GM12878 (cell line): ENCODE results near the gene CEBPE. TPM values are rescaled to one million over a fixed set of nuclear protein-coding genes. Genes with fewer than 3 reads are reported as not detected.

Experiments used
- ATAC-seq: fragments of 200-7000 bp; cut with Tn5 transposase; 3 replicates; pipeline ENCODE4 v1.9.1; 2020; ENCODE audit warnings: mild to moderate bottlenecking, moderate library complexity
- BruUV-seq: library from RNA; stranded (reverse); fragments of 400-500 nt; replicated peaks from 2 replicates; lab custom pipeline; 2021; lab: Mats Ljungman, UMichigan
- CTCF ChIA-PET: fragments of 300-600 bp; sonication (Branson Sonifier 250); formaldehyde crosslinking; extraction: SDS; loops from one replicate; lab custom pipeline; 2021; ENCODE audit warnings: inconsistent platforms; lab: Yijun Ruan, JAX
- POLR2A ChIA-PET: fragments of 350-600 bp; formaldehyde crosslinking; extraction: SDS; loops from one replicate; lab custom pipeline; 2021; ENCODE audit warnings: inconsistent platforms; lab: Charles Lee
- RAD21 ChIA-PET: fragments of 300-600 bp; sonication (Branson Sonifier 250); formaldehyde crosslinking; loops from one replicate; lab custom pipeline; 2023; ENCODE audit warnings: antibody characterized with exemption; ENCODE audit not compliant: unreplicated experiment; lab: Charles Lee
- SMC1A ChIA-PET: fragments of 300-600 bp; sonication (Branson Sonifier 250); formaldehyde crosslinking; loops from one replicate; lab custom pipeline; 2023; ENCODE audit not compliant: unreplicated experiment, uncharacterized antibody; lab: Charles Lee
- DNase-seq: peaks from one replicate; pipeline ENCODE4 v3.0.0-alpha.2; 2011; ENCODE audit warnings: low read depth, low spot score
- FAIRE-seq: peaks from 3 replicates; lab custom pipeline; 2011; peaks lifted over from hg19 to GRCh38; lab: Jason Lieb, UNC
- H2AFZ ChIP-seq: 2 replicates; pipeline ENCODE4 v1.6.0; 2011; ENCODE audit warnings: low read depth, low read length, control low read depth; ENCODE audit not compliant: control insufficient read depth
- H3K27ac ChIP-seq: 2 replicates; pipeline ENCODE4 v1.5.1; 2011; ENCODE audit warnings: control low read depth; ENCODE audit not compliant: control insufficient read depth, insufficient read depth
- H3K27me3 ChIP-seq, 2 experiments: replicated peaks in 1 of 2; 2 replicates each; pipeline versions ENCODE4 v1.6.0 to v1.6.1; 2011; ENCODE audit warnings: low read length in 1 of 2; ENCODE audit not compliant: control insufficient read depth in 2 of 2, insufficient read depth in 2 of 2
- H3K36me3 ChIP-seq, 2 experiments: 2 replicates each; pipeline ENCODE4 v1.5.1; 2011; ENCODE audit warnings: low read length in 1 of 2; ENCODE audit not compliant: control insufficient read depth in 2 of 2, insufficient read depth in 2 of 2
- H3K4me1 ChIP-seq: 2 replicates; pipeline ENCODE4 v1.6.1; 2011; ENCODE audit warnings: mild to moderate bottlenecking, low read length, moderate library complexity, mixed read lengths; ENCODE audit not compliant: control insufficient read depth, insufficient read depth
- H3K4me2 ChIP-seq: 2 replicates; pipeline ENCODE4 v1.6.0; 2011; ENCODE audit warnings: control low read depth; ENCODE audit not compliant: control insufficient read depth, insufficient read depth
- H3K4me3 ChIP-seq: fragments of 200-600 bp; sonication (generic); 2 replicates; pipeline ENCODE4 v1.5.1; 2016
- H3K79me2 ChIP-seq: 2 replicates; pipeline ENCODE4 v1.6.0; 2011; ENCODE audit warnings: low read length; ENCODE audit not compliant: control insufficient read depth, insufficient read depth
- H3K9ac ChIP-seq: 2 replicates; pipeline ENCODE4 v1.8.0; 2011; ENCODE audit warnings: low read length, control low read depth, mixed read lengths; ENCODE audit not compliant: control insufficient read depth, insufficient read depth
- H3K9me3 ChIP-seq: replicated peaks from 3 replicates; pipeline ENCODE4 v1.5.1; 2011; ENCODE audit warnings: mild to moderate bottlenecking, low read length; ENCODE audit not compliant: control insufficient read depth, insufficient read depth
- H4K20me1 ChIP-seq: 2 replicates; pipeline ENCODE4 v1.6.0; 2011; ENCODE audit not compliant: control insufficient read depth, insufficient read depth
- ATF7 ChIP-seq: fragments of 450-650 bp; IDR thresholded peaks from 2 replicates; pipeline ENCODE4 v1.6.1; 2016; ENCODE audit warnings: low read depth, mild to moderate bottlenecking
- ETV6 ChIP-seq, 2 experiments: fragments of 450-650 bp in 1 of 2; IDR thresholded peaks in 1 of 2; conservative IDR thresholded peaks in 1 of 2; 2 replicates each; pipeline ENCODE4 v1.6.1; 2014; ENCODE audit warnings: antibody characterized with exemption in 1 of 2, borderline replicate concordance in 1 of 2, low read depth in 1 of 2, mild to moderate bottlenecking in 1 of 2, moderate library complexity in 1 of 2
- FOS ChIP-seq: IDR thresholded peaks from 3 replicates; pipeline ENCODE4 v1.6.1; 2011; ENCODE audit warnings: borderline replicate concordance; ENCODE audit not compliant: insufficient read length; ENCODE audit errors: extremely low read depth
- FOXK2 ChIP-seq: fragments of 450-650 bp; IDR thresholded peaks from 2 replicates; pipeline ENCODE4 v1.6.1; 2017; ENCODE audit warnings: mild to moderate bottlenecking, moderate library complexity
- GATAD2B ChIP-seq: fragments of 450-650 bp; conservative IDR thresholded peaks from 2 replicates; pipeline ENCODE4 v1.6.1; 2017; ENCODE audit warnings: low read depth, mild to moderate bottlenecking, moderate library complexity
- MEF2A ChIP-seq: IDR thresholded peaks from 2 replicates; pipeline ENCODE4 v1.6.1; 2011; ENCODE audit warnings: low read depth, mild to moderate bottlenecking, low read length, moderate library complexity; ENCODE audit not compliant: insufficient read depth
- MEF2B ChIP-seq: fragments of 450-650 bp; IDR thresholded peaks from 2 replicates; pipeline ENCODE4 v1.6.1; 2018; ENCODE audit warnings: mild to moderate bottlenecking, moderate library complexity; ENCODE audit not compliant: partially characterized antibody, poor library complexity, severe bottlenecking
- NFIC ChIP-seq: IDR thresholded peaks from 2 replicates; pipeline ENCODE4 v1.6.1; 2012; ENCODE audit warnings: low read depth, mild to moderate bottlenecking, inconsistent platforms, low read length, moderate library complexity
- NR2F1 ChIP-seq: fragments of 450-650 bp; conservative IDR thresholded peaks from 2 replicates; pipeline ENCODE4 v1.6.1; 2017; ENCODE audit warnings: mild to moderate bottlenecking
- POLR2AphosphoS5 ChIP-seq: IDR thresholded peaks from 2 replicates; pipeline ENCODE4 v1.6.1; 2011; ENCODE audit warnings: mild to moderate bottlenecking, low read length, inconsistent platforms
- SUPT20H ChIP-seq: IDR thresholded peaks from 2 replicates; pipeline ENCODE4 v1.6.1; 2011; ENCODE audit warnings: low read depth, mild to moderate bottlenecking, low read length, moderate library complexity, borderline replicate concordance; ENCODE audit not compliant: control insufficient read depth
- WGBS: methylation state at CpG from one replicate; pipeline ENCODE4 v1.1.6; 2016; ENCODE audit warnings: low lambda C conversion rate; ENCODE audit not compliant: insufficient replicate concordance, insufficient coverage; ENCODE audit errors: missing lambda C conversion rate; 5-methylcytosine and 5-hydroxymethylcytosine counted together
- in situ Hi-C: fragments of 300-500 bp; cut with MboI; formaldehyde crosslinking; loops from 9 replicates; pipeline ENCODE4 v1.14.3; 2018; ENCODE audit warnings: mixed read lengths
- intact Hi-C: fragments of 100-400 bp; cut with micrococcal nuclease; formaldehyde crosslinking; loops from one replicate; pipeline ENCODE4 v1.14.2; 2022; ENCODE audit not compliant: unreplicated experiment
- polyA plus RNA-seq, 11 experiments: library from polyadenylated mRNA; depleted of rRNA in 4 of 11; unstranded in 6 of 11; stranded (reverse) in 5 of 11; fragments of >200 nt; fragmentation: Nextera tagmentation in 4 of 11; fragmentation: Illumina TruSeq in 1 of 11; extraction: Ambion mirVana in 4 of 11; extraction: Trizol in 1 of 11; gene quantifications; 1 replicate in 1 of 11; 2 replicates in 10 of 11; pipeline versions ENCODE4 v1.2.1 to v1.2.3, GENCODE V29; 2011 to 2016; ENCODE audit warnings: inconsistent platforms in 2 of 11, missing spikeins in 2 of 11, low read depth in 1 of 11
- total RNA-seq, 4 experiments: library from RNA; depleted of rRNA in 3 of 4; stranded (reverse); fragments of >200 nt in 3 of 4; fragmentation: Illumina TruSeq in 1 of 4; extraction: Trizol in 1 of 4; gene quantifications; 2 replicates each; pipeline versions ENCODE4 v1.2.1 to v1.2.3, GENCODE V29; 2013 to 2021
- TF ChIP-seq, protein P1 (sequence below): fragments of 450-650 bp; IDR thresholded peaks from 2 replicates; pipeline ENCODE4 v1.6.1; 2018; ENCODE audit warnings: borderline replicate concordance, mild to moderate bottlenecking; ENCODE audit not compliant: partially characterized antibody
- TF ChIP-seq, protein P2 (sequence below): IDR thresholded peaks from 2 replicates; pipeline ENCODE4 v1.6.1; 2012; ENCODE audit warnings: improper control_type of control experiment, low read depth, low read length; ENCODE audit not compliant: insufficient replicate concordance
- TF ChIP-seq, protein P3 (sequence below): IDR thresholded peaks from 2 replicates; pipeline ENCODE4 v1.6.1; 2012; ENCODE audit warnings: low read depth, low read length, improper control_type of control experiment

CEBPE gene
- total and polyA plus RNA-seq, 10 of the 15 experiments (the other 5 are each of a cell fraction or from before 2014, with no cell fraction given): 0.09 to 0.45 (median 0.24) TPM; not detected in 7

GRCh38 chr14:23069413-23069806 lies 49.6 kb downstream of the CEBPE start:
- ChIA-PET RAD21 (interaction anchor here (1.0 to 1.9 kb wide), 18 partner anchors 11 to 470 kb away, joined by 3 to 27 read pairs (median 5); partner anchors contain the start of genes ACIN1, C14orf119 and HAUS4), CTCF (interaction anchor here (0.6 to 4.2 kb wide), 63 partner anchors 10 to 509 kb away, joined by 3 to 80 read pairs (median 7); partner anchors contain the start of genes ACIN1, AJUBA, C14orf119 and CDH24), SMC1A (interaction anchor here (0.6 to 2.3 kb wide), 26 partner anchors 8 to 1629 kb away, joined by 3 to 23 read pairs (median 6); partner anchors contain the start of genes ACIN1, C14orf119, CDH24 and CEBPE), POLR2A (interaction anchor here (0.6 to 1.8 kb wide), 5 partner anchors 8 to 140 kb away, joined by 4 to 9 read pairs (median 5); partner anchors contain the start of genes ACIN1, C14orf119 and PRMT5)
- no peak overlapping the region for H3K4me3 ChIP-seq
- H4K20me1 ChIP-seq: peaks cover 9% of the 10 kb centered on the region; the same call in 1 of the 2 replicates
- BruUV-seq: no TSS peak
- no peak overlapping the region for H3K9ac ChIP-seq
- H3K36me3 ChIP-seq: peaks cover 14 to 27% of the 10 kb centered on the region in 2 experiments
- DNase-seq (no peak), FAIRE-seq (no peak), ATAC-seq (peak; percentile 2; the same call in 2 of the 3 replicates)
- in situ Hi-C loops: no loop called here
- H3K27me3 ChIP-seq: no peaks in the 10 kb centered on the region
- no peak overlapping the region for H3K27ac ChIP-seq
- intact Hi-C loops: loop anchor here (2.0 kb wide), 1 partner anchor 117 kb away; no protein-coding TSS in a partner anchor
- no peak overlapping the region for H3K4me2 ChIP-seq
- peaks cover 36% of the 10 kb centered on the region for H3K79me2 ChIP-seq
- H3K4me1 ChIP-seq: peaks cover 11% of the 10 kb centered on the region; the same call in 1 of the 2 replicates
- H2AFZ ChIP-seq: no peak overlapping the region
- H3K9me3 ChIP-seq: no peaks in the 10 kb centered on the region
- WGBS: 37% methylated on average over 4 of the region's 4 CpGs
- TF ChIP-seq GATAD2B: no peak
- no peak for TF ChIP-seq FOS
- TF ChIP-seq MEF2A: no peak
- no peak for TF ChIP-seq NFIC
- TF ChIP-seq POLR2AphosphoS5: no peak
- TF ChIP-seq ATF7: no peak
- TF ChIP-seq, protein P1, sequence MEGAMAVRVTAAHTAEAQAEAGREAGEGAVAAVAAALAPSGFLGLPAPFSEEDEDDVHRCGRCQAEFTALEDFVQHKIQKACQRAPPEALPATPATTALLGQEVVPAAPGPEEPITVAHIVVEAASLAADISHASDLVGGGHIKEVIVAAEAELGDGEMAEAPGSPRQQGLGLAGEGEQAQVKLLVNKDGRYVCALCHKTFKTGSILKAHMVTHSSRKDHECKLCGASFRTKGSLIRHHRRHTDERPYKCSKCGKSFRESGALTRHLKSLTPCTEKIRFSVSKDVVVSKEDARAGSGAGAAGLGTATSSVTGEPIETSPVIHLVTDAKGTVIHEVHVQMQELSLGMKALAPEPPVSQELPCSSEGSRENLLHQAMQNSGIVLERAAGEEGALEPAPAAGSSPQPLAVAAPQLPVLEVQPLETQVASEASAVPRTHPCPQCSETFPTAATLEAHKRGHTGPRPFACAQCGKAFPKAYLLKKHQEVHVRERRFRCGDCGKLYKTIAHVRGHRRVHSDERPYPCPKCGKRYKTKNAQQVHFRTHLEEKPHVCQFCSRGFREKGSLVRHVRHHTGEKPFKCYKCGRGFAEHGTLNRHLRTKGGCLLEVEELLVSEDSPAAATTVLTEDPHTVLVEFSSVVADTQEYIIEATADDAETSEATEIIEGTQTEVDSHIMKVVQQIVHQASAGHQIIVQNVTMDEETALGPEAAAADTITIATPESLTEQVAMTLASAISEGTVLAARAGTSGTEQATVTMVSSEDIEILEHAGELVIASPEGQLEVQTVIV: no peak
- no peak for TF ChIP-seq NR2F1
- no peak for TF ChIP-seq ETV6 (conservative IDR thresholded peaks at IDR 0.05 in 1 of 2, IDR thresholded peaks at IDR 0.05 in 1 of 2; ENCODE audit: borderline replicate concordance in 1 of 2, low read depth in 1 of 2)
- no peak for TF ChIP-seq MEF2B
- TF ChIP-seq, protein P2, sequence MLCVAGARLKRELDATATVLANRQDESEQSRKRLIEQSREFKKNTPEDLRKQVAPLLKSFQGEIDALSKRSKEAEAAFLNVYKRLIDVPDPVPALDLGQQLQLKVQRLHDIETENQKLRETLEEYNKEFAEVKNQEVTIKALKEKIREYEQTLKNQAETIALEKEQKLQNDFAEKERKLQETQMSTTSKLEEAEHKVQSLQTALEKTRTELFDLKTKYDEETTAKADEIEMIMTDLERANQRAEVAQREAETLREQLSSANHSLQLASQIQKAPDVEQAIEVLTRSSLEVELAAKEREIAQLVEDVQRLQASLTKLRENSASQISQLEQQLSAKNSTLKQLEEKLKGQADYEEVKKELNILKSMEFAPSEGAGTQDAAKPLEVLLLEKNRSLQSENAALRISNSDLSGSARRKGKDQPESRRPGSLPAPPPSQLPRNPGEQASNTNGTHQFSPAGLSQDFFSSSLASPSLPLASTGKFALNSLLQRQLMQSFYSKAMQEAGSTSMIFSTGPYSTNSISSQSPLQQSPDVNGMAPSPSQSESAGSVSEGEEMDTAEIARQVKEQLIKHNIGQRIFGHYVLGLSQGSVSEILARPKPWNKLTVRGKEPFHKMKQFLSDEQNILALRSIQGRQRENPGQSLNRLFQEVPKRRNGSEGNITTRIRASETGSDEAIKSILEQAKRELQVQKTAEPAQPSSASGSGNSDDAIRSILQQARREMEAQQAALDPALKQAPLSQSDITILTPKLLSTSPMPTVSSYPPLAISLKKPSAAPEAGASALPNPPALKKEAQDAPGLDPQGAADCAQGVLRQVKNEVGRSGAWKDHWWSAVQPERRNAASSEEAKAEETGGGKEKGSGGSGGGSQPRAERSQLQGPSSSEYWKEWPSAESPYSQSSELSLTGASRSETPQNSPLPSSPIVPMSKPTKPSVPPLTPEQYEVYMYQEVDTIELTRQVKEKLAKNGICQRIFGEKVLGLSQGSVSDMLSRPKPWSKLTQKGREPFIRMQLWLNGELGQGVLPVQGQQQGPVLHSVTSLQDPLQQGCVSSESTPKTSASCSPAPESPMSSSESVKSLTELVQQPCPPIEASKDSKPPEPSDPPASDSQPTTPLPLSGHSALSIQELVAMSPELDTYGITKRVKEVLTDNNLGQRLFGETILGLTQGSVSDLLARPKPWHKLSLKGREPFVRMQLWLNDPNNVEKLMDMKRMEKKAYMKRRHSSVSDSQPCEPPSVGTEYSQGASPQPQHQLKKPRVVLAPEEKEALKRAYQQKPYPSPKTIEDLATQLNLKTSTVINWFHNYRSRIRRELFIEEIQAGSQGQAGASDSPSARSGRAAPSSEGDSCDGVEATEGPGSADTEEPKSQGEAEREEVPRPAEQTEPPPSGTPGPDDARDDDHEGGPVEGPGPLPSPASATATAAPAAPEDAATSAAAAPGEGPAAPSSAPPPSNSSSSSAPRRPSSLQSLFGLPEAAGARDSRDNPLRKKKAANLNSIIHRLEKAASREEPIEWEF: no peak
- TF ChIP-seq FOXK2: no peak
- TF ChIP-seq SUPT20H: no peak
- TF ChIP-seq, protein P3, sequence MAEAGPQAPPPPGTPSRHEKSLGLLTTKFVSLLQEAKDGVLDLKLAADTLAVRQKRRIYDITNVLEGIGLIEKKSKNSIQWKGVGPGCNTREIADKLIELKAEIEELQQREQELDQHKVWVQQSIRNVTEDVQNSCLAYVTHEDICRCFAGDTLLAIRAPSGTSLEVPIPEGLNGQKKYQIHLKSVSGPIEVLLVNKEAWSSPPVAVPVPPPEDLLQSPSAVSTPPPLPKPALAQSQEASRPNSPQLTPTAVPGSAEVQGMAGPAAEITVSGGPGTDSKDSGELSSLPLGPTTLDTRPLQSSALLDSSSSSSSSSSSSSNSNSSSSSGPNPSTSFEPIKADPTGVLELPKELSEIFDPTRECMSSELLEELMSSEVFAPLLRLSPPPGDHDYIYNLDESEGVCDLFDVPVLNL: no peak
